ENCODE measurements around the gene GBP7. TPM values are rescaled to one million over a fixed set of nuclear protein-coding genes. Genes with fewer than 3 reads are reported as not detected.
A peak's percentile ranks its signal among the peaks of the same experiment; 100 is the strongest.
"Not testable (repeated sequence)": the region's sequence is repeated elsewhere in the genome, so short reads cannot be mapped to it uniquely, and the experiment has no call there.

The GBP7 gene
- total RNA-seq, 4 donors from 2014 or later = not detected

DNA sequence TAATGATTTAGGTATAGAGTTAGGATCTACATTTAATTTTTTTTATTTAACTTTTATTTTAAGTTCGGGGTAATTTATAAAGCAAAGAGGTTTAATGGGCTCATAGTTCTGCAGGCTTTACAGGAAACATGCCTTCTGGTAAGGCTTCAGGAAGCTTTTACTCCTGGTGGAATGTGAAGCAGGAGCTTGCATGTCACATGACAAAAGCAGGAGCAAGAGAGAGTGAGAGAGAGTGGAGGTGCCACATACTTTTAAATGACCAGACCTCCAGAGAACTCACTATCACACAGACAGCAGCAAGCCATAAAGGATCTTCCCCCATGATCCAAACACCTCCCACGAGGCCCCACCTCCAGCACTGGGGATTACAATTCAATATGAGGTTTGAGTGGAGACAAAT, 32.3 kb downstream of the GBP7 start:
- 63 to 64% methylated on average over 2 of the region's 2 CpGs for WGBS, 2 donors
- Histone ChIP-seq H3K27me3 (no peaks in the 10 kb centered on the region), H3K4me1 (no peaks in the 10 kb centered on the region), H3K9me3 (no peaks in the 10 kb centered on the region), H3K4me3 (no peak overlapping the region), H3K36me3 (no peaks in the 10 kb centered on the region), H3K27ac (no peak overlapping the region)
- no peak for DNase-seq
- intact Hi-C loops (cut with DNase I) = no loop called here
- TF ChIP-seq, protein P1, sequence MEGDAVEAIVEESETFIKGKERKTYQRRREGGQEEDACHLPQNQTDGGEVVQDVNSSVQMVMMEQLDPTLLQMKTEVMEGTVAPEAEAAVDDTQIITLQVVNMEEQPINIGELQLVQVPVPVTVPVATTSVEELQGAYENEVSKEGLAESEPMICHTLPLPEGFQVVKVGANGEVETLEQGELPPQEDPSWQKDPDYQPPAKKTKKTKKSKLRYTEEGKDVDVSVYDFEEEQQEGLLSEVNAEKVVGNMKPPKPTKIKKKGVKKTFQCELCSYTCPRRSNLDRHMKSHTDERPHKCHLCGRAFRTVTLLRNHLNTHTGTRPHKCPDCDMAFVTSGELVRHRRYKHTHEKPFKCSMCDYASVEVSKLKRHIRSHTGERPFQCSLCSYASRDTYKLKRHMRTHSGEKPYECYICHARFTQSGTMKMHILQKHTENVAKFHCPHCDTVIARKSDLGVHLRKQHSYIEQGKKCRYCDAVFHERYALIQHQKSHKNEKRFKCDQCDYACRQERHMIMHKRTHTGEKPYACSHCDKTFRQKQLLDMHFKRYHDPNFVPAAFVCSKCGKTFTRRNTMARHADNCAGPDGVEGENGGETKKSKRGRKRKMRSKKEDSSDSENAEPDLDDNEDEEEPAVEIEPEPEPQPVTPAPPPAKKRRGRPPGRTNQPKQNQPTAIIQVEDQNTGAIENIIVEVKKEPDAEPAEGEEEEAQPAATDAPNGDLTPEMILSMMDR (IDR thresholded peaks at IDR 0.05) = no peak
- TF ChIP-seq POLR2A (IDR thresholded peaks at IDR 0.05) = no peak

DNA sequence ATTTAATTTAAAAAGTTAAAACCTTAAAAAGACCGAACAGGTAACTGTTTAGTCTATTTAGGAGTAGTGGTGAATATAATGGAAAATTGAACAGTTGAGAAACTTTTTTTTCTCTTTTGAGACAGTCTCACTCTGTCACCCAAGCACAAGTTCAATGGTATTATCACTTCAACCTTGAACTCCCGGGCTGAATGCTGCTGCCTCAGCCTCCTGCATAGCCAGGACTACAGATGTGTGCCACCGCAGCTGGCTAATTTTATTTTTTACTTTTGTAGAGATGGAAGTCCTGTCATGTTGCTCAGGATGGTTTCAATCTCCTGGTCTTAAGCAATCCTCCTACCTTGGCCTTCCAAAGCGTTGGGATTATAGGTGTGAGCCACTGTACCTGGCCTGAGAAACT, 33.6 kb downstream of the GBP7 start:
- WGBS, 2 donors = 87 to 91% methylated on average over 3 to 4 of the region's 4 CpGs
- no peak overlapping the region for H3K27ac ChIP-seq
- H3K4me1 ChIP-seq = no peaks in the 10 kb centered on the region
- no peaks in the 10 kb centered on the region for H3K36me3 ChIP-seq
- intact Hi-C loops (cut with DNase I) = no loop called here
- H3K4me3 ChIP-seq = no peak overlapping the region
- TF ChIP-seq, protein P1 (IDR thresholded peaks at IDR 0.05) = no peak
- TF ChIP-seq POLR2A (IDR thresholded peaks at IDR 0.05) = no peak
- no peaks in the 10 kb centered on the region for H3K27me3 ChIP-seq
- H3K9me3 ChIP-seq = no peaks in the 10 kb centered on the region
- DNase-seq = no peak

DNA sequence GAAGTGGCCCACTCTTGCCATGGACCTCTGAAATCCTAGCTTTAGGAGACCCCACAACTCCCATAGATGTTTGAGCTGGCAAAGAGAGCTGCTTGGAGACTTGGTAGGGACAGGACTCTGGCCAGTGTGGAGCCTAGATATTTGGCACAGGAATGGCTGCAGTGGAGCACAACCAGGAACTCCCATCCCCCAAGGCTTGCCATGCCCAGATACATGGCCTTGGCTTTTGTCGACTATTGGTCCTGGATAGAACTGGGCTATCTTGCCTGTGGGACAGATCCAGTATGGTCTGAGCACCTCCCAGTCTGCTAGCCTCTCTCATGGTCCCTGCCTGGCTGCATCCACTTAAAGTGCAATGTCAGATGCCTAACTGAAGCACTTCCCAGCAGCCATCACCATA, 42.1 kb downstream of the GBP7 start:
- H3K36me3 ChIP-seq = no peaks in the 10 kb centered on the region
- H3K4me3 ChIP-seq = no peak overlapping the region
- TF ChIP-seq, protein P1 (IDR thresholded peaks at IDR 0.05) = no peak
- TF ChIP-seq POLR2A (IDR thresholded peaks at IDR 0.05) = no peak
- no peaks in the 10 kb centered on the region for H3K27me3 ChIP-seq
- intact Hi-C loops (cut with DNase I) = no loop called here
- WGBS, 2 donors = 100% methylated on average over 1 of the region's 1 CpG; no CpG with 5 or more reads in 1 of the 2 donors
- no peaks in the 10 kb centered on the region for H3K9me3 ChIP-seq
- no peak for DNase-seq
- H3K27ac ChIP-seq = no peak overlapping the region
- peaks cover 7 to 29% (median 9%) of the 10 kb centered on the region in 3 donors for H3K4me1 ChIP-seq

DNA sequence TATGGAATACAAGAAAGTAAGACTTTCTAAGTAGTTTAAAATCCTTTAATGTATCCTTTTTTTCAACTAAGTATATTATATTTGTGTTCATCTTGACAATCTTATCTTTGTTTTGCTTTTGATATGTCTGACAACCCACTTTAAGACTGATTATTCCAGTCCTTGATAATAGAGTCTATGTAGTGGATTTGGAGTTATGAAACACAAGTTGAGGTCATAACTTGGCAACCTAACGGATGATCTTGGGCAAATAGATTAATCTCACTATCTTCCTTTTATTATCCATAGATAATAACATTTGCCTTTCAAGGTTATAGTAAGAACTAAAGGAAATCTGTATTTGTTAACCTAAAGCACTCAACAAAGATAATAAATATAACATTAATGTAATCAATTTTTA, 45.1 kb downstream of the GBP7 start:
- Histone ChIP-seq H3K36me3 (no peaks in the 10 kb centered on the region), H3K4me3 (no peak overlapping the region), H3K9me3 (no peaks in the 10 kb centered on the region), H3K4me1 (peaks cover 12 to 51% (median 19%) of the 10 kb centered on the region in 3 donors), H3K27me3 (no peaks in the 10 kb centered on the region), H3K27ac (no peak overlapping the region)
- intact Hi-C loops (cut with DNase I) = no loop called here
- 30 to 40% methylated on average over 1 of the region's 1 CpG for WGBS, 2 donors
- no peak for DNase-seq
- TF ChIP-seq, protein P1 (IDR thresholded peaks at IDR 0.05) = no peak
- no peak for TF ChIP-seq POLR2A (IDR thresholded peaks at IDR 0.05)

DNA sequence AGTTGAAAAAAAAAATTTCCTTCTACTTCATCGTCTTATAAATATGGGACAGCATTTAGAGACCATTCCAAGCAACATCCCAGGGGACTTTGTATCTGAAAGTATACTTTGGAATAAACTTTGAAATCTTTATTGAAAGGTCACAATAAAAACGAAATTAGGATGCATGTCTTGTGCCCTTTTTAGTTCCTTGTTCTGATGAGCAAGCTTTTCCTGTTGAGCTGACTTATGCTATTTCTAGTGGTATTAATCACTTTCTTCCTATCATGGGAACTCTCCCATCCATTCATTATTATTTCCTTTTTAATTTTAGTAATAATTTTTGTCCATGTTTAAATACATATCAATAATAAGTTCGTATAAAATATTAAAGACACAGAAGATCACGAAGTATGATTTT, 45.9 kb downstream of the GBP7 start:
- Histone ChIP-seq H3K36me3 (no peaks in the 10 kb centered on the region), H3K27me3 (no peaks in the 10 kb centered on the region), H3K4me3 (peak overlapping the region in 1 of 4 donors; percentile 58), H3K9me3 (no peaks in the 10 kb centered on the region), H3K4me1 (peaks cover 15 to 58% (median 19%) of the 10 kb centered on the region in 3 donors), H3K27ac (peak overlapping the region; percentile 43 to 89 (median 88))
- intact Hi-C loops (cut with DNase I) = no loop called here
- WGBS, 2 donors = 58 to 59% methylated on average over 4 of the region's 4 CpGs
- TF ChIP-seq POLR2A (IDR thresholded peaks at IDR 0.05) = no peak
- TF ChIP-seq, protein P1 (IDR thresholded peaks at IDR 0.05) = no peak
- no peak for DNase-seq

DNA sequence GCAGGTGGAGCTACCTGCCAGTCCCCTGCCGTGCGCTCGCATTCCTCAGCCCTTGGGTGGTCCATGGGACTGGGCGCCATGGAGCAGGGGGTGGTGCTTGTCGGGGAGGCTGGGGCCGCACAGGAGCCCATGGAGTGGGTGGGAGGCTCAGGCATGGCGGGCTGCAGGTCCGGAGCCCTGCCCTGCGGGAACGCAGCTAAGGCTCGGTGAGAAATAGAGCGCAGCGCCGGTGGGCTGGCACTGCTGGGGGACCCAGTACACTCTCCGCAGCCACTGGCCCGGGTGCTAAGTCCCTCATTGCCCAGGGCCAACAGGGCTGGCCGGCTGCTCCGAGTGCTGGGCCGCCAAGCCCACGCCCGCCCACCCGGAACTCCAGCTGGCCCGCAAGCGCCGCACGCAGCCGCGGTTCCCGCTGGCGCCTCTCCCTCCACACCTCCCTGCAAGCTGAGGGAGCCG, 47.8 kb downstream of the GBP7 start:
- DNase-seq; intact Hi-C loops (cut with DNase I); H3K36me3 ChIP-seq; H3K9me3 ChIP-seq; H3K27me3 ChIP-seq: not testable (repeated sequence)
- H3K27ac ChIP-seq = peak overlapping the region; percentile 43 to 89 (median 88)
- 100% methylated on average over 2 of the region's 31 CpGs; no CpG with 5 or more reads in 1 of the 2 donors for WGBS, 2 donors
- H3K4me1 ChIP-seq = peaks cover 15 to 68% (median 20%) of the 10 kb centered on the region in 3 donors
- H3K4me3 ChIP-seq = peak overlapping the region in 1 of 4 donors; percentile 58
